ENCODE measurements around the gene TMEM219.

TMEM219 gene

GRCh38 chr16:29978081-29978480 is 16.2 kb downstream of the TMEM219 start:
- Histone ChIP-seq H3K27ac (ENCODE audit: low read depth, low read length) (no peak overlapping the region), H3K27me3 (ENCODE audit: control insufficient read depth, insufficient read depth, low read length) (no peaks in the 10 kb centered on the region), H3K4me3 (ENCODE audit: low read length) (no peak overlapping the region), H3K4me1 (ENCODE audit: control insufficient read depth, insufficient read depth, low read length) (peaks cover 8% of the 10 kb centered on the region), H3K36me3 (ENCODE audit: control insufficient read depth, insufficient read depth, low read length) (peaks cover 41% of the 10 kb centered on the region), H3K9ac (ENCODE audit: low read length) (no peak overlapping the region)

DNA sequence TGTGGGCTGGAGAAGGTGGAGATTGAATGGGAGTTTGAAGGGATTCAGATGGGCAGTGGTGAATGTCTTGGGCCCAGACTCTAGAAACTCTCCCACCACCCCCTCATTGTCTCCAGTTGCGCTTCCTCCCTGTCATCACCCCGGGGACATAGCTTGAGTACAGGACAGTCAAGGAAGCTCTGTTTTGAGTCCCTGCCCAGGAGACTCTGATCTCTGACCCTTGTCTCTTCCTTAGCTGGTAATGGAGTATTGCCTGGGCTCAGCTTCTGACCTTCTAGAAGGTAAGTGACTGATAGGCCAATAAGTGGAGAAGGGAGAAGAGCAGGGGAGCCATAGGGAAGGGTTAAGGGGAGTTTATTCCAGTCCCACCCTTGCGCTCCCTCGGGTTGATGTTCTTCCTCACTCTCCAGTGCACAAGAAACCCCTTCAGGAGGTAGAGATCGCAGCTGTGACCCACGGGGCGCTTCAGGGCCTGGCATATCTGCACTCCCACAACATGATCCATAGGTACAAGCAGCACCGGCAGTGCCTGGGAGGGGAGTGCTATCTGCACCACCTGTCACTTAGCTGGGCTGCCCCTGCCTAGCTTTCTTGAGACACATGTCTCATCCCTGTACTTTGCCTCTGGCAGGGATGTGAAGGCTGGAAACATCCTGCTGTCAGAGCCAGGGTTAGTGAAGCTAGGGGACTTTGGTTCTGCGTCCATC is 16.8 kb downstream of the TMEM219 start:
- peaks cover 48% of the 10 kb centered on the region for H3K36me3 ChIP-seq (ENCODE audit: control insufficient read depth, insufficient read depth, low read length)
- H3K4me3 ChIP-seq (ENCODE audit: low read length): no peak overlapping the region
- no peak overlapping the region for H3K9ac ChIP-seq (ENCODE audit: low read length)
- H3K4me1 ChIP-seq (ENCODE audit: control insufficient read depth, insufficient read depth, low read length): peaks cover 8% of the 10 kb centered on the region
- H3K27ac ChIP-seq (ENCODE audit: low read depth, low read length): no peak overlapping the region
- no peaks in the 10 kb centered on the region for H3K27me3 ChIP-seq (ENCODE audit: control insufficient read depth, insufficient read depth, low read length)

DNA sequence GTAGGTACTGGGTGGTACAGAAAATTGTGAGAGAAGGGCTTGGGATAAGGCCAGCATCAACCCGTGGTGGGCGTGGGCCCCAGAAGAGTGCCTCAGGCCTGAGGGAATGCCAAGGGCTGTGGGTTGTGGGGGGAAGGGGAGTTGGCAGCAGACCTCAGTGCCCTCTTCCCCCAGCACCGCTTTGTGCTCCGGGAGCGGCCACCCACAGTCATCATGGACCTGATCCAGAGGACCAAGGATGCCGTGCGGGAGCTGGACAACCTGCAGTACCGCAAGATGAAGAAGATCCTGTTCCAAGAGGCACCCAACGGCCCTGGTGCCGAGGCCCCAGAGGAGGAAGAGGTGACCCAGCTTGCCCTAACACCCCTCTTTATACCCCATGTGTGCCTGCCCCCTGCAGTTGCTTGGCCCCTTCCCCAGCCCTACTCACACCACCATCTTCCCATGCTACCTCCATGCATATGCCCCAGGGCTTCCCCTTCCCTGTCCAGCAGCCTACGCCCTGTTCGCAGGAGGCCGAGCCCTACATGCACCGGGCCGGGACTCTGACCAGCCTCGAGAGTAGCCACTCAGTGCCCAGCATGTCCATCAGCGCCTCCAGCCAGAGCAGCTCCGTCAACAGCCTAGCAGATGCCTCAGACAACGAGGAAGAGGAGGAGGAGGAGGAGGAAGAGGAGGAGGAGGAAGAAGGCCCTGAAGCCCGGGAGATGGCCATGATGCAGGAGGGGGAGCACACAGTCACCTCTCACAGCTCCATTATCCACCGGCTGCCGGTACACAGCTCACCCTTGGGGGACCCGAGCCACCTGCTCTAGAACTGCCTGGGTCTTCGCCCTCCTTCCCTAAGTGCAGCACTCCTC is 20.9 kb downstream of the TMEM219 start:
- H3K36me3 ChIP-seq (ENCODE audit: control insufficient read depth, insufficient read depth, low read length): peaks cover 74% of the 10 kb centered on the region
- no peak overlapping the region for H3K27ac ChIP-seq (ENCODE audit: low read depth, low read length)
- H3K4me3 ChIP-seq (ENCODE audit: low read length): no peak overlapping the region
- no peaks in the 10 kb centered on the region for H3K4me1 ChIP-seq (ENCODE audit: control insufficient read depth, insufficient read depth, low read length)
- no peak overlapping the region for H3K9ac ChIP-seq (ENCODE audit: low read length)
- H3K27me3 ChIP-seq (ENCODE audit: control insufficient read depth, insufficient read depth, low read length): no peaks in the 10 kb centered on the region

DNA sequence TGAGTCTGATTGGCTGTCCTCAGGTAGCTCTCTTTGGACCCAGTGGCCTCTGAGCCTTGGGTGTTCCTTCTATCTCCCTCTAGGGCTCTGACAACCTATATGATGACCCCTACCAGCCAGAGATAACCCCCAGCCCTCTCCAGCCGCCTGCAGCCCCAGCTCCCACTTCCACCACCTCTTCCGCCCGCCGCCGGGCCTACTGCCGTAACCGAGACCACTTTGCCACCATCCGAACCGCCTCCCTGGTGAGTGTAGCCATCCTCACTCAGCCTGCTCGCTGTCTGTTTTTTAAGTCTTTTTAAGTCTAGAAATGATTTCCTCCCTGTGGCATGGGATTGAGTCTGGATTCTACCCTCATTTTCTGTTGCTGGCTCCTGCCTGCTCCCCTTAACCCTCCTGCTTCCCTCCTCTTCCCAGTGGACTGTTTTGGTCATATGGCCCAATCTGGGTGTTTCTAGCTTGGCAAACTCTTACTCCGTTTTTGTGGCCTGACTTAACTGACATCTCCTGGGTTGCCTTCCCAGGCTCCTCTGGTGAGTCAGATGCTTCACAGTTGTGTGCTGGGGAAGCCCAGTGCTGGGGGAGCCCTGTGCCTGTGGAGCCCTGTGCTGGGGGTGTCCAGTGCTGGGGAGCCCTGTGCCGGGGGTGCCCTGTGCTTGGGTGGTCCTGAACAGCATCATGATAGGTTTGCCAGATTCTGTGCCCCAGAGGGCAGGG is 21.7 kb downstream of the TMEM219 start:
- Histone ChIP-seq H3K9ac (ENCODE audit: low read length) (no peak overlapping the region), H3K4me3 (ENCODE audit: low read length) (no peak overlapping the region), H3K36me3 (ENCODE audit: control insufficient read depth, insufficient read depth, low read length) (peaks cover 67% of the 10 kb centered on the region), H3K27ac (ENCODE audit: low read depth, low read length) (no peak overlapping the region), H3K27me3 (ENCODE audit: control insufficient read depth, insufficient read depth, low read length) (no peaks in the 10 kb centered on the region), H3K4me1 (ENCODE audit: control insufficient read depth, insufficient read depth, low read length) (no peaks in the 10 kb centered on the region)

GRCh38 chr16:29984137-29984763 is 22.4 kb downstream of the TMEM219 start:
- H3K27me3 ChIP-seq (ENCODE audit: control insufficient read depth, insufficient read depth, low read length): no peaks in the 10 kb centered on the region
- no peak overlapping the region for H3K4me3 ChIP-seq (ENCODE audit: low read length)
- H3K36me3 ChIP-seq (ENCODE audit: control insufficient read depth, insufficient read depth, low read length): peaks cover 64% of the 10 kb centered on the region
- no peaks in the 10 kb centered on the region for H3K4me1 ChIP-seq (ENCODE audit: control insufficient read depth, insufficient read depth, low read length)
- no peak overlapping the region for H3K9ac ChIP-seq (ENCODE audit: low read length)
- H3K27ac ChIP-seq (ENCODE audit: low read depth, low read length): no peak overlapping the region

- Histone ChIP-seq H3K9ac (ENCODE audit: low read length) (no peak overlapping the region), H3K36me3 (ENCODE audit: control insufficient read depth, insufficient read depth, low read length) (peaks cover 64% of the 10 kb centered on the region), H3K27ac (ENCODE audit: low read depth, low read length) (no peak overlapping the region)
Measured at GRCh38 chr16:29984764-29985147, 22.9 kb downstream of the TMEM219 start.

GRCh38 chr16:29985271-29985811 is 23.5 kb downstream of the TMEM219 start:
- no peak overlapping the region for H3K9ac ChIP-seq (ENCODE audit: low read length)
- H3K27ac ChIP-seq (ENCODE audit: low read depth, low read length): no peak overlapping the region
- H3K4me1 ChIP-seq (ENCODE audit: control insufficient read depth, insufficient read depth, low read length): no peaks in the 10 kb centered on the region
- no peak overlapping the region for H3K4me3 ChIP-seq (ENCODE audit: low read length)
- H3K27me3 ChIP-seq (ENCODE audit: control insufficient read depth, insufficient read depth, low read length): no peaks in the 10 kb centered on the region
- peaks cover 58% of the 10 kb centered on the region for H3K36me3 ChIP-seq (ENCODE audit: control insufficient read depth, insufficient read depth, low read length)

More at GRCh38 chr16:29984764-29985147, 22.9 kb downstream of the TMEM219 start:
- Histone ChIP-seq H3K4me1 (ENCODE audit: control insufficient read depth, insufficient read depth, low read length) (no peaks in the 10 kb centered on the region), H3K4me3 (ENCODE audit: low read length) (no peak overlapping the region), H3K27me3 (ENCODE audit: control insufficient read depth, insufficient read depth, low read length) (no peaks in the 10 kb centered on the region)

GRCh38 chr16:29986231-29986630 is 24.4 kb downstream of the TMEM219 start:
- Histone ChIP-seq H3K9ac (ENCODE audit: low read length) (no peak overlapping the region), H3K27ac (ENCODE audit: low read depth, low read length) (no peak overlapping the region), H3K4me1 (ENCODE audit: control insufficient read depth, insufficient read depth, low read length) (no peaks in the 10 kb centered on the region), H3K36me3 (ENCODE audit: control insufficient read depth, insufficient read depth, low read length) (peaks cover 59% of the 10 kb centered on the region), H3K4me3 (ENCODE audit: low read length) (no peak overlapping the region), H3K27me3 (ENCODE audit: control insufficient read depth, insufficient read depth, low read length) (no peaks in the 10 kb centered on the region)

DNA sequence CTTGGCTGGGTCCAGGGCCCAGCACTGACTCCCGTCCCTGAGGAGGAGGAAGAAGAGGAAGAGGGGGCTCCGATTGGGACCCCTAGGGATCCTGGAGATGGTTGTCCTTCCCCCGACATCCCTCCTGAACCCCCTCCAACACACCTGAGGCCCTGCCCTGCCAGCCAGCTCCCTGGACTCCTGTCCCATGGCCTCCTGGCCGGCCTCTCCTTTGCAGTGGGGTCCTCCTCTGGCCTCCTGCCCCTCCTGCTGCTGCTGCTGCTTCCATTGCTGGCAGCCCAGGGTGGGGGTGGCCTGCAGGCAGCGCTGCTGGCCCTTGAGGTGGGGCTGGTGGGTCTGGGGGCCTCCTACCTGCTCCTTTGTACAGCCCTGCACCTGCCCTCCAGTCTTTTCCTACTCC is 25.1 kb downstream of the TMEM219 start:
- no peaks in the 10 kb centered on the region for H3K4me1 ChIP-seq (ENCODE audit: control insufficient read depth, insufficient read depth, low read length)
- H3K27me3 ChIP-seq (ENCODE audit: control insufficient read depth, insufficient read depth, low read length): no peaks in the 10 kb centered on the region
- no peak overlapping the region for H3K9ac ChIP-seq (ENCODE audit: low read length)
- H3K36me3 ChIP-seq (ENCODE audit: control insufficient read depth, insufficient read depth, low read length): peaks cover 54% of the 10 kb centered on the region
- H3K4me3 ChIP-seq (ENCODE audit: low read length): no peak overlapping the region
- no peak overlapping the region for H3K27ac ChIP-seq (ENCODE audit: low read depth, low read length)

GRCh38 chr16:29987371-29988085 is 25.6 kb downstream of the TMEM219 start:
- H3K4me1 ChIP-seq (ENCODE audit: control insufficient read depth, insufficient read depth, low read length): no peaks in the 10 kb centered on the region
- peaks cover 52% of the 10 kb centered on the region for H3K36me3 ChIP-seq (ENCODE audit: control insufficient read depth, insufficient read depth, low read length)
- no peaks in the 10 kb centered on the region for H3K27me3 ChIP-seq (ENCODE audit: control insufficient read depth, insufficient read depth, low read length)
- H3K9ac ChIP-seq (ENCODE audit: low read length): no peak overlapping the region
- H3K27ac ChIP-seq (ENCODE audit: low read depth, low read length): no peak overlapping the region
- H3K4me3 ChIP-seq (ENCODE audit: low read length): no peak overlapping the region

DNA sequence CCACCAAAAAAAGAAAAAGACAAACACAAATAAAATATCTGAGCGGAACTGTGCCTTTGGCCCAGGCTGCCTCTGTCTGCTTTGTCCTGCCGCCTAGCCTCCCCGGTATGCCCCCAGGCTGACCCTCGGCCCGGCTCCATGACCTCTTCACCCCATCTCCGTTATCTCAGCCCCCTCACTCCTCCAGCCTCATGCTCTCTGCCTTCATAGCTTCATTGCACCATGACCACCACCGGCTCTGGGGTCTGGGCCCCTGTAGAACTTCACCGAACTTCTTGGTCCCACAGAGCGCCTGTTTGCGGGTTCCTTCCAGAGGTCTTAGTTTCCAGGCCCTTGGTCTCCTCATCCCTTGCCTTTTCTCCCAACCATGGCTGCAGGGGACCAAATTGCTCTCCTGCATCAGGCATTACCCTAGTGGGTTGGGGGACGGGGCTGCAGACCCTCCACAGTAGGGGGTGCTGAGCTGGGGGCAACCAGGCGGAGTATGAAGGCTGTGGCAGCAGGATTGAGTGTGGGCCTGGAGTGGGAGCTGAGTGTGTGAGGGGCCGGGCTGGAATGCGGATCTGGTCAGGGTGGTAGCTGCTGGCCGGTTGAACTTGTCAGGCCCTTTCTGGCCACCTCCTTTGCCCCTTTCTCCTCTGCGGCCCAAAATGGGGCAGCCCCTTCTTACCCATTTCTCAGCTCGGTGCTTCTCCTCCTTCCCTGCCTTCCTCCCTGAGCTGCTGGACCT is 26.6 kb downstream of the TMEM219 start:
- Histone ChIP-seq H3K4me3 (ENCODE audit: low read length) (no peak overlapping the region), H3K27me3 (ENCODE audit: control insufficient read depth, insufficient read depth, low read length) (no peaks in the 10 kb centered on the region), H3K27ac (ENCODE audit: low read depth, low read length) (no peak overlapping the region), H3K4me1 (ENCODE audit: control insufficient read depth, insufficient read depth, low read length) (no peaks in the 10 kb centered on the region), H3K9ac (ENCODE audit: low read length) (no peak overlapping the region), H3K36me3 (ENCODE audit: control insufficient read depth, insufficient read depth, low read length) (peaks cover 48% of the 10 kb centered on the region)

All from rectal smooth muscle tissue (tissue), 1 donor.